Stimulated activated CD8-positive, alpha-beta memory T cell treated with anti-CD3 and anti-CD28 coated beads, Interleukin-4, amount 100 ng/mL, for 4 hours (primary cell): ENCODE results near the gene ANTXRL.
"Not testable (repeated sequence)": the region's sequence is repeated elsewhere in the genome, so short reads cannot be mapped to it uniquely, and the experiment has no call there.

ENCODE experiments used
- DNase-seq, 2 donors: peaks; one replicate each; pipeline ENCODE4 v3.0.0-alpha.2; 2020; ENCODE audit warnings: low read depth in 2 of 2, low spot score in 1 of 2

The ANTXRL gene

GRCh38 chr10:46326971-46327370 lies 40.2 kb downstream of the ANTXRL start:
- DNase-seq: no peak

DNA sequence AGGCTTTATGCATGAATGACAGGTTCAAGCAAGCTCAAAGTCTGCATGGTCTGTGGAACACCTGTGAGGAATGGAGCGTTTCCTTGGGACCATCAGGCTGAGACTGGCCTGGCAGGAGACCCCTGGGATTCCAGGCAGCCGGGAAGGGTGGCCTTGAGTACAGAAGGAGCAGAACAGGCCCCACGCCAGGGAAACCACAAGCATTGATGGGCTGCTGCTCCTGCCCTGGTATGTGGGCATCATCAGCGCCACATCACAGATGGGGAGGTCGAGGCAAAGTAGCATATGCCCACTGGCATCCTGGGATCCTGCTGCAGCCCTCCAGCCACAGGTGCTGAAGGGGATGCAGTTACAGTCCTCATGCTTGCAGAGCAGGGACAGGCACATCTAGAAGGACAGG lies 40.9 kb downstream of the ANTXRL start:
- DNase-seq: no peak

DNA sequence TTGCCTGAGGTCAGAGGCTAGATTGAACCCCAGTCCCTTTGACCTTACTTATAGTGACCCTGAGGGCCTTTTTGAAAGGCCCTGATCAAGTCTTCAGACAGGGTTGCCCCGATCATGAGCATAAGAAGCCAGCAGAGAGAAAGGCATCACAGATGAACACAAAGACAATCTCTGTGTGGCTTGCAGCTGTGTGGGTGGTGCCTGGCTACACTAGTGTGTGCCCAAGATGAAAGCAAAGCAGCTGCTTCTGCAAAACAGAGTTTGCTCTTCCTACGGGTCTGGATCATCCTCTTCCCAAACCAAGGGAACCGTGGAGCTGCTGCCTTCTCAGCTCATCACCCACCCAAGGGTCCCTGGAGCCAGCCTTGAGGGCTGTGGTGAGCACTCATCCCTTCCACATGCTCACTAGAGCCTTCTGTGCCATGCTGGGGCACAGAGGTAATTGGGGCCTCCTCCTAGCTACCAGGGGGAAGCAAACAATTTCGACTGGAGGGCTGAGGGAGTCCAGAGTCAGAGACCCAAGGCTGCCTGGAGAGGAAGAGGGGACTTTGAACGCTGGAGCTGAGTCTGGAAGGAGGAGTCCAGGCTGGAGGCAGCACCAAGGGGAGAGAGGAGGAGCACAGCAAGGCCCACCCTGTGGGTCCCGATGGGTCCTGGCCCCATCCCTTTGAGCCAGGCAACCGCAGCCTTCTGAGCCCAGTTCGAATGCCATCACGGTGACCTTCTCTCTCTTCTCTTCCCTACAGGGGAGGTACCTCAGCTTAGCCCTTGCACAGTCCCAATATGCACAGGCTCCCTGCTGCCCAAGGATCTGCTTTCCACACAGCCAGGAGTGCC lies 42.3 kb downstream of the ANTXRL start:
- DNase-seq: no peak

DNA sequence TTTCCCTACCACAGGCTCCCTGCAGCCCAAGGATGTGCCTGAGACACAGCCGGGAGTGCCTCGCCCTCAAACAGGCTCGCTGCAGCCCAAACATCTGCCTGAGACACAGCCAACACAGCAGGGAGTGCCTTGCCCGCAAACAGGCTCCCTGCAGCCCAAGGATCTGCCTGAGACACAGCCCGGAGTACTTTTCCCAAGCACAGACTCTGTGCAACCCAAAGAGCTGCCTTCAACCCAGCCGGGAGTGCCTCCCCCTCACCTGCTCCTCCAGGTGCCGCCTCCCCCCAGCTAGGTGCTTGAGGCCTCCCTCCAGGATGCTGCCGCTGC lies 42.9 kb downstream of the ANTXRL start:
- DNase-seq: no peak

- no peak for DNase-seq
These were observed 44.1 kb downstream of the ANTXRL start for GRCh38 chr10:46330894-46331293.

- DNase-seq: not testable (repeated sequence)
These were observed 78.7 kb downstream of the ANTXRL start for GRCh38 chr10:46365484-46365883.

DNA sequence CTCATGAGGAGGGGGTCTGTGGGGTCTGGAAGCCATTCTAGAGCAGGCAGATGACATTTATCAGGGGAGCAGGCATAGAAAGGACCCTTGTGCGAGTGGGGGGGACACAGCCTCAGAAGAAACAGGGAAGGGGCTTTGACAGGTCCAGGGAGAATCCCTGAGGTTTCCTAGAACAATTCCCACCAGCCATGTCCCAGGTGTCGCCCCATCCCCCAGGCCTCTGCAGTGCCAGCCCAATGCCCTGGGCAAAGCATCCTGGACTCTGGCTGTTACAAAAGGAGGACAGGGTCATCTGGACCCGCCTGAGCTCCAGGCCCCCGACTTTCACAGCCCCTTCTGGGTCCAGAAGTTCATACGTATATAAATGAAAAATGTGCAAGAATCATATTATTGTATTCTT lies 80.4 kb downstream of the ANTXRL start:
- DNase-seq: not testable (repeated sequence)

DNA sequence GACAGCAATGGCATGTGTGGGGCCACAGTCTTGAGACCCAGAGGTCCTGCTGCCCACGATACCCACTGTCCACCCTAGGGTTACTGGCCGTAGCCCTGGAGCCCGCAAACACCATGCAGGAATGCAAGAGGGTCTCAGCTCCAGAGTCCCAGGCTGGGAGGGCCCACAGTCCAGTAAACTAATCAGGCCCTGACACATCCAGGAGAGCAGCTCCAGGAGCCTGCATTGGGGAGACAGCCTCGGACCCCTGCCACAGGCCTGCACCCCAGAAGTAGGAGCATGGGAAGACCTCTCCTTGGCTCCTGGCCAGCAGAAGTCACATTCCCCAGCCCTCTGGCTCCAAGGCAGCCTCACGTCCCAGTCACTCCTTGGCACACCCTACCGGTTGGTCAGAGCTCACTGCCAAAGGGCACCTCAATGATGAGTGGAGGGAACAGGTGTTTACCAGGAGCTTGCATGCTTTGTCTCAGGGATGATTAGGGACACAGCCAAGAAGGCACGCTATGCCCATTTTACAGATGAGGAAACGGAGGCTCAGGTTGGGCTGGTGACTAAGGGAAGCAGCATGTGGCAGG lies 81.0 kb downstream of the ANTXRL start:
- not testable (repeated sequence) for DNase-seq

DNA sequence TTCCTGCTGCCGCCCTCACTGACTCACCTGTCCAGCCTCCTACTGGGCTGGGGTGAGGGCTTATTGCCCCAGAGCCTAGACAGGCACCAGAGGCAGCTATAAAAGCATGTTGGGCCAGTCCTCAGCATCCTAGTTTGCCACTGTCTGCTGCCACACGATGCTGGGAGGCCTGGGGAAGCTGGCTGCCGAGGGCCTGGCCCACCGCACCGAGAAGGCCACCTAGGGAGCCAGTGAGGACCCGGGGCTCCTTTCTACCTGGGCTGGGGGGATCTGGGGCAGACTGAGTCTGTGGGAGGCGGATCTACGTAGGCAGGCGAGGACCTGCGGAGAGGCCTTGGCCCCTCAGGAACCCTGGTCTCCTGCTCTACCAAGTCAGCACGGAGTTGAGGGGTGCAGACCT lies 82.2 kb downstream of the ANTXRL start:
- not testable (repeated sequence) for DNase-seq

- not testable (repeated sequence) for DNase-seq
These were observed 87.6 kb downstream of the ANTXRL start for GRCh38 chr10:46374410-46374809.

DNA sequence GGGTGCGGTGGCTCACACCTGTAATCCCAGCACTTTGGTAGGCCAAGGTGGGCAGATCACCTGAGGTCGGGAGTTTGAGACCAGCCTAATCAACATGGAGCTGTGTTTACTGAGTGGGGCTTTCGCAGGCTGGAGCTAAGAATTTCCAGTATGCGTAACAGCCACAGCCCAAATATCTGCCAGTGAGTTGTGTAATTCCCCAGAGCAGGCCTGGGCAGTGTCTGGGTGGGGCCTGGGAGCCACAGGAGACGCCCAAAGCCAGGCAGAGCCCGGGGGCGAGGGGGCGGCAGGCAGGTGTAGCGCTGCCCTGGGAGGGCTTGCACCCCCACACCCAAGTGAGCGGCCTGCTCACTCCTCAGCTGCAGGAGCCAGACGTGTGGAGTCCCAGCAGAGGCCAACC lies 88.6 kb downstream of the ANTXRL start, which contains the start of gene ANXA8L1:
Gene ANXA8L1, plus strand, starts transcription at position 371 of the 400 bp plus-strand sequence. CDS start 76 bp downstream, outside the sequence.
- not testable (repeated sequence) for DNase-seq

GRCh38 chr10:46377022-46377421 lies 90.2 kb downstream of the ANTXRL start:
- DNase-seq: not testable (repeated sequence)

DNA sequence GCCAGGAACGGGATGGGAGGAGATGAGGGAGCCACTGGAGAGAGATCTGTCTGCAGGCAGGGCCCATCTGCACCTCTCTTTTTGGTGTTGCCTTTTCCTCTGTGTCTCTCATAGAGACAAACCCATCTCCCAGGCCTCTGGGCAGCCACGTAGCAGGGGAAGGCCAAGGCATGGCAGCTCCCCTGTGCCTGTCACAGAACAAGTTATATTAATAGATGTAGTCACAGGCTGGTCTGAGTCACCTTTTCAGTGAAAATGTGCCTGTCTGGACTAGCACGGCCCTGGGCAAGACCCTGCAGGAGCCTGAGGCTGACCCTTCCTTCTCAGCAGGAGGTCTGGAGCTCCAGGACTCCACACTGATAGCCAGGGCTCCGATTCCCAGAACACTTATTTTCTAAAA lies 90.9 kb downstream of the ANTXRL start:
- not testable (repeated sequence) for DNase-seq

GRCh38 chr10:46378108-46378507 lies 91.3 kb downstream of the ANTXRL start:
- not testable (repeated sequence) for DNase-seq

DNA sequence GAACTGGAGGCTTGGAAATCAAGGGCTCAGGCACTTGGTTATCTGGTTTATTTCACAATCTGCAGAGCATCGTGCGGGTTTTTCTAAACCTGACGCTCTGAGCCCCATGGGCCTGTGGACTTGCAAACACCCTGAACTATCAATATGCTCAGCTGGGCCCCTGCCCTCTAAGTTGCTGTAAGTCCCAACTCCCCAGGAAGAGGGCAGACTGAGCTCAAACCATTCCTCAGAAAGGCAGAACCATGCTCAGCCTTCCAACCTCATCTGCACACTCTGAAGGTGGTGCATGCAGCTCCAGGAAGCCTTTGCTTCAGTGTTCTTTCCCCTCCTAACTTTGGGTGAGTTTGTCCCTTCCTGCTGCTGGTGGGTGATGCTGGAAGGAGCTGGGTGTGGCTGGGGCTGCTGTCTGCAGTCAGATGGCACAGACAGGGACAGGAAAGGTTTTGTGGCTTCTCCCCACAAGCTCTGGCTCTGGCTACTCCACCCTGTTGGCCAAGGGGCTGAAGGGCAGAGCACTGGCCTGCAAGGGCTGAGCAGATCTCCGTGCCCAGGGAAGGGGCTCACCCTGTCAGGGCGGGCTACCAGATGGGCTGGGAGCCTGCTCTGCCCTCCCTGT lies 92.5 kb downstream of the ANTXRL start:
- DNase-seq: not testable (repeated sequence)
